Measurements from ENCODE around the gene MYO15A.

The MYO15A gene, protein sequence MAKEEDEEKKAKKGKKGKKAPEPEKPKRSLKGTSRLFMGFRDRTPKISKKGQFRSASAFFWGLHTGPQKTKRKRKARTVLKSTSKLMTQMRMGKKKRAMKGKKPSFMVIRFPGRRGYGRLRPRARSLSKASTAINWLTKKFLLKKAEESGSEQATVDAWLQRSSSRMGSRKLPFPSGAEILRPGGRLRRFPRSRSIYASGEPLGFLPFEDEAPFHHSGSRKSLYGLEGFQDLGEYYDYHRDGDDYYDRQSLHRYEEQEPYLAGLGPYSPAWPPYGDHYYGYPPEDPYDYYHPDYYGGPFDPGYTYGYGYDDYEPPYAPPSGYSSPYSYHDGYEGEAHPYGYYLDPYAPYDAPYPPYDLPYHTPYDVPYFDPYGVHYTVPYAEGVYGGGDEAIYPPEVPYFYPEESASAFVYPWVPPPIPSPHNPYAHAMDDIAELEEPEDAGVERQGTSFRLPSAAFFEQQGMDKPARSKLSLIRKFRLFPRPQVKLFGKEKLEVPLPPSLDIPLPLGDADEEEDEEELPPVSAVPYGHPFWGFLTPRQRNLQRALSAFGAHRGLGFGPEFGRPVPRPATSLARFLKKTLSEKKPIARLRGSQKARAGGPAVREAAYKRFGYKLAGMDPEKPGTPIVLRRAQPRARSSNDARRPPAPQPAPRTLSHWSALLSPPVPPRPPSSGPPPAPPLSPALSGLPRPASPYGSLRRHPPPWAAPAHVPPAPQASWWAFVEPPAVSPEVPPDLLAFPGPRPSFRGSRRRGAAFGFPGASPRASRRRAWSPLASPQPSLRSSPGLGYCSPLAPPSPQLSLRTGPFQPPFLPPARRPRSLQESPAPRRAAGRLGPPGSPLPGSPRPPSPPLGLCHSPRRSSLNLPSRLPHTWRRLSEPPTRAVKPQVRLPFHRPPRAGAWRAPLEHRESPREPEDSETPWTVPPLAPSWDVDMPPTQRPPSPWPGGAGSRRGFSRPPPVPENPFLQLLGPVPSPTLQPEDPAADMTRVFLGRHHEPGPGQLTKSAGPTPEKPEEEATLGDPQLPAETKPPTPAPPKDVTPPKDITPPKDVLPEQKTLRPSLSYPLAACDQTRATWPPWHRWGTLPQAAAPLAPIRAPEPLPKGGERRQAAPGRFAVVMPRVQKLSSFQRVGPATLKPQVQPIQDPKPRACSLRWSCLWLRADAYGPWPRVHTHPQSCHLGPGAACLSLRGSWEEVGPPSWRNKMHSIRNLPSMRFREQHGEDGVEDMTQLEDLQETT (N-terminal part only)

DNA sequence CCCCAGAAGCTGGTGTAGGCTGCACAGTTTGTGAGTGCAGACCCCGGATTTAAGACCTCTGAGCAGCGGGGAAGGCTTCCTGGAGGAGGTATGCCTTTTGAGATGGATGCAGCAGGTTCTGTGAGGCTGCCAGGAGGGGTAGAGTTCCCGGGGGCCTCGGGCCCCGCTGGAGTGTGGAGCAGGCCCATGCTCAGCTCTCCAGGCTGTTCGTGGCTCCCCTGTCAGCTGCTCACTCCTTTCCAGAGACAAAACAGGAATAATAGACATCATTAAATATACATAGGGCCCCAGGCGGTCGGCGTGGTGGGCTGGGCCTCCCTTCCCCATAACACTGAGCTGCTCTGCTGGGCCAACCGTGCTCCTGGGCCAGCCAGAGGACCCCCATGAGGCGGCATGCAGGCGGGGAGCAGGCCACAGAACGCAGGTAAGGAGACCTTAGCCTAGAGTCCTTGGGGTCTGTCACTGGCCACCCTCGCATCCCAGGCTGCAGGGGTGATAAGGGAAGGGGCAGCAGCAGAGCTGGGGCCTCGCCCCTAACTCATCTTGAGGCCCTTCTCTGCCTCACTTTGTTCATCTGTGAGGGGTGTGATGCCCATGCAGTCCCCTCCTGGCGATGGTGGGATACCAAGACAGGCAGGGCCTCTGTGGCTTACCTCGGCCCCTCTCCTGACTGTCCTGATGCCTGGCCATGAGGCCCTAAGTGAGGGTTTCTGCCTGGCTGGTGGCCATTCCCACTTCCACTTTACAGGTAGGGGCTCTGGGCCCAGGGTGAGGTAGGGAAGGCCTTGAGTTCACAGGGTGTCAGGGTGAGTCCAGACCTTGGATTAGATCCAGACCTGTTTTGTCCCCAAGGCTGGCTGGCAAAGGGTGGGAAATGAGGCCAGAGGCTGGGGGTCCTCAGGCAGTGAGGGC is at the start of gene MYO15A:
MYO15A (plus strand) TSS at position 356 of the 912 bp plus-strand sequence. CDS start 10,045 bp downstream, outside the sequence.
- DNase-seq (ENCODE audit: low read depth, low spot score), result no peak

DNA sequence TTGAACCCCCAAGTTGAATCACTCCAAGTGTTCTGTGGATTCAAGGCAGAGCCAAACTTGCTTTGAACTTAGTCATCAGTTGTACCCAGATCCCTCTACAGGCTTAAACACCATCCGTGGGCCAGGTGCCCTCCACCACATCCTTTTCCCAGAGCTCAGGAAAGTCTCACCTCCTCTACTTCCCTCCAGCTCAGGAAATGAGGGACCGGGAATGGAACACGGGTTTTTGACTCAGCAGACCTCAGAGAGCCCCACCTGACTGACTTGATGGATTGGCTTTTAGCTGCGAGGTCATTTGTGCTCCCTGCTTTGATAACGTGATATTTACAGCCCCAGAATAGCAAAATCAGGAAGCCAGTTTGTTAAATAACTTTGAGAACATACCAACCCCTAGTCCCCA is 49.3 kb upstream of the MYO15A start:
- no peak for DNase-seq (ENCODE audit: low read depth, low spot score)

- no peak for DNase-seq (ENCODE audit: low read depth, low spot score)
These were observed 44.5 kb upstream of the MYO15A start for GRCh38 chr17:18064053-18064452.

DNA sequence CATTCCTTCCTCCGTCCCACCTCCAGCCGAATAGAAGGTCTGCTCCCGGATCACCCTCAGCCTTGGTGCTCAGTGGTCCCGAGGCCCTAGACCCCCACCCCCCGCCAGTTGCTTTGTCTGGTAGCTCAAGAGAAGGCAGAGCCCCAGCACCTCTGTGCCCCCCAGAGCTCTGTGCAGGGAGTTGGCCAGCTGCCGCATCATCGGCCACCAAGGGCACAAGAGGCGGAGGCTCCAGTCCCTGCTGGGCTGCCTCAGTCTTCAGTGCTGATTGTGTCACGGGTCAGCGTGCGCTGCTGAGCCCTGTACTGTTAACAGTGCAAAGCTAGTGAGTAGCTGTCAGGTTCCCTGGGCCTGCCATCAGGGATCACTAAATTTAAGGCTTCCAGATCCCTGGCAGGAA is 43.0 kb upstream of the MYO15A start:
- no peak for DNase-seq (ENCODE audit: low read depth, low spot score)

GRCh38 chr17:18066866-18067265 is 41.7 kb upstream of the MYO15A start:
- DNase-seq (ENCODE audit: low read depth, low spot score), result no peak

DNA sequence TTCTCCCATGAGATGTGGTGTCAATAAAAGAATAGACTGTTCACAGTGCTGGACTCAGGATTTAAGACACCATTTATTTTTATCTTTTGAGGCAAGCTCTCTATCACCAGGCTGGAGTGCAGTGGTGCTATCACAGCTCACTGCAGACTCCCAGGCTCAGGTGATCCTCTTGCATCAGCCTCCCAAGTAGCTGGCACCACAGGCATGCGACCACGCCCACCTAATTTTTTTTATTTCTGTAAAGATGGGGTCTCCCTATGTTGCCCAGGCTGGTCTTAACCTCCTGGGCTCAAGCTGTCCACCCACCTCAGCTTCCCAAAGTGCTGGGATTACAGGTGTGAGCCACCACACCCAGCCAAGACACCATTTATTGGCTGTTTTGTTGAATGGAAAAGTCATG is 39.5 kb upstream of the MYO15A start:
- no peak for DNase-seq (ENCODE audit: low read depth, low spot score)

DNA sequence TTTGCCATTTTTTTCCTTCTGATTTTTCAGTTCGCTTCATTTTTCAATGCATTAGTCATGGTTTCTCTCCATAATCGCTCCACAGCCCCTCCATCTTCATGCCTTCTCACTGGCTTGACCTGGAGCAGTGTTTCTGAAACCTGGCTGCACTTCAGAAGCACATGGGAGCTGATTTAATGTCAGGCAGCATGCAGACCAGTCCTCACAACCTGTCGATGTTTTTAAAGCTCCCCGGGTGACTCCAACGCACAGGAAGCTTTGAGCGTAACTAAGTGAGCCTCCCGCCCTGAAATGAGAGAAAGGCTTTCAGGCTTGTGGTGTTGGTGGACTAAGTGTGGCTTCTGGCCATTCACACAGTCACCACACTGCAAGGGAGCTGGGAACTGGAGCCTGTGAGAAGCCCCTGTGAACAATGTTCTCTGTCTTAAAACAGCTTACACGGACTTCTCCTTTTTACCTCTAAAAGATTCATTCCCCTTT is 37.7 kb upstream of the MYO15A start:
- peak; percentile 50 for DNase-seq (ENCODE audit: low read depth, low spot score)

DNA sequence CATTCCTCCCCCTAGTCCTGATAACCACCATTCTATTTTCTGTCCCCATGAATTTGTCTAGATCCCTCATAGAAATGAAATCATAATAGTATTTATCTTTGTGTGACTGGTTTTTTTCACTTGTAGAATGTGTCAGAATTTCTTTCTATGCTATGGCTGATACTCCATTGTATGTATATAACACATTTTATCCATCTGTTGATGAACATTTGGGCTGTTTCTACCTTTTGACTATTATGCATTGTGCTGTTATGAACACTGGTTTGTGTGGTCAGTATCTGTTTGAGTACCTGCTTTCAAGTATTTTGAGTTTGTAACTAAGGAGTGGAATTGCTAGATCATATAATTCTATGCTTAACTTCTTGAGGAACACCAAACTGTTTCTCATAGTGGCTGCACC is 36.8 kb upstream of the MYO15A start:
- DNase-seq (ENCODE audit: low read depth, low spot score), result no peak

DNA sequence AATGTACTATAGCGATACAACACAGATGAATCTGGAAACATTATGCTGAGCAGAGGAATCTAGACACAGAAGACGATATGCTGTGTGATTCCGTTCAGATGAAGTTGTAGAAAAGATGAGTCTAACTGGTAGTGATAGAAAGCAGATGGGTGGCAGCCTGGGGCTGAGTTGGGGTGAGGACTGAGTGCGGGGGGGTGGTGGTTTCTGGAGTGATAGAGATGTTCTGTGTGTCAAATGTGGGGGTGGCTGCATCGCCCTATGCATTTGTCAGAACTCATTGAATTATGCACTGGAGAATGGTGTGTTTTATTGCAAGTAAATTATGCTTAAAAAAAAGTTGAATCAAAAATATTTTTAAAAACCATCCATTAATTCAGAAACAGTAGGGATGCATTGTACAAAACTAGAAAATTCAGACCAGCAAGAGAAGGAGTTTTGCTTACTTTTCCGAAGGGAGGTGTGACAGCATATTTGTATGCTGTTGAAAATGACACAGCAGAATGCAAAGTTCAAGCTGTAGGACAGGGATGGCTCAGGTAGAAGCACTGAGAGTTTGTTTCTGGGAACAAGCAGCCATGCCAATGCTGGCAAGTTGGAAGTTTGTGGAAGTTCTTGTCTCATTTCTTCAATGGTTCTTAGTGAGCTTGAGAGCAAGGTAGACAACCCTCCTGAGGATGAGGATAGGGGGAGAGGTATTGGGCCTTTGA is 33.8 kb upstream of the MYO15A start:
- DNase-seq (ENCODE audit: low read depth, low spot score), result no peak

- DNase-seq (ENCODE audit: low read depth, low spot score), result no peak
These were observed 31.6 kb upstream of the MYO15A start for GRCh38 chr17:18076936-18077335.

DNA sequence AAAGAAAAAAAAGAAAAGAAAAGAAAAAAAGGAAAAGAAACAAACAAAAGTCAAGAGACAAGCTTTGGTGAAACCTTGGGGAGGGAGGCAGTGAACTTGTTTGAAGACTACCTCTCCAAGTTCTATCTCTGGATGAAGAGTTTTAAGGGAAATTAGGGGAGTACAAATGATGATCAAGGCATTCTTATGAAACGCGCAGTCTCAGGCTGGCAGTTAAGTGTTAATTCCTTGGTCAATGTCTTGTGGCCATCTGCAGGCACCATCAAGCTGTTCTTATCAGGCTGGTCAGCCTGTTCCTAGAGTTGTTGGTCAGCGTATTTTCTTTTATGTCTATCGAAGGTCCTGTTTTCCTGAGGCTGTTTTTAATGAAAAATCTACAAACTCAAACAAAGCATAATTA is 29.0 kb upstream of the MYO15A start:
- DNase-seq (ENCODE audit: low read depth, low spot score), result no peak

DNA sequence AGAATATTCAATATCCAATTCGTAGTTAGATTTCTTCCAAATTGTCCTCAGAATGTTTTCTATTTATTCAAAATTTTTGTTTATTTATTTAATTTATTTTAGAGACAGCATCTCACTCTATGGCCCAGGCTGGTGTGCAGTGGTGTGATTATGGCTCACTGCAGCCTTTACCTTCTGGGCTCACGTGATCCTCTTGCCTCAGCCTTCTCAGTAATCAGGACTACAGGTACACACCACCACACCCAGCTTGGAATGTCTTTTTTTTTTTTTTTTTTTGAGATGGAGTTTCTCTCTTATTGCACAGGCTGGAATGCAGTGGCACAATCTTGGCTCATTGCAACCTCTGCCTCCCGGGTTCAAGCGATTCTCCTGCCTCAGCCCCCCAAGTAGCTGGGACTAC is 24.3 kb upstream of the MYO15A start:
- no peak for DNase-seq (ENCODE audit: low read depth, low spot score)

GRCh38 chr17:18087610-18088491 is 20.7 kb upstream of the MYO15A start, which contains the start of gene DRG2:
DRG2 (plus strand) TSS chr17:18087948; CDS start chr17:18088024, 76 bp downstream.
- DNase-seq (ENCODE audit: low read depth, low spot score), result peak; percentile 97

- no peak for DNase-seq (ENCODE audit: low read depth, low spot score)
These were observed 18.9 kb upstream of the MYO15A start for GRCh38 chr17:18089613-18090012.

GRCh38 chr17:18093616-18094408 is 14.7 kb upstream of the MYO15A start:
- peak; percentile 34 for DNase-seq (ENCODE audit: low read depth, low spot score)

DNA sequence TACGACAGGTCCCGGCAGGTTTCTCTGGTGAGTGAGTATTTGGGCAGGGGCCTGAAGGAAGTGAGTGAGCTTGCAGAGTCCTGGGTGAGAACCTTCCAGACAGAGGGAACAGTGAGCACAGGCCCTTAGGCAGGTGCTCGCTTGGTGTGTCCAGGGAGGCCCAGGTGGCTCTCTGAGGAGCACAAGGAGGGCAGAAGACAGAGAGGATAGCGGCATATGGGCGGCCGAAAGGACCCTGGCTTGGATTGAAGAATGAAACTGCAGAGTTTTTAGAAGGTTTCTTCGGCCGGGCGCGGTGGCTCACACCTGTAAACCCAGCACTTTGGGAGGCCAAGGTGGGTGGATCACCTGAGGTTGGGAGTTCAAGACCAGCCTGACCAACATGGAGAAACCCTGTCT is 14.1 kb upstream of the MYO15A start:
- DNase-seq (ENCODE audit: low read depth, low spot score), result no peak

DNA sequence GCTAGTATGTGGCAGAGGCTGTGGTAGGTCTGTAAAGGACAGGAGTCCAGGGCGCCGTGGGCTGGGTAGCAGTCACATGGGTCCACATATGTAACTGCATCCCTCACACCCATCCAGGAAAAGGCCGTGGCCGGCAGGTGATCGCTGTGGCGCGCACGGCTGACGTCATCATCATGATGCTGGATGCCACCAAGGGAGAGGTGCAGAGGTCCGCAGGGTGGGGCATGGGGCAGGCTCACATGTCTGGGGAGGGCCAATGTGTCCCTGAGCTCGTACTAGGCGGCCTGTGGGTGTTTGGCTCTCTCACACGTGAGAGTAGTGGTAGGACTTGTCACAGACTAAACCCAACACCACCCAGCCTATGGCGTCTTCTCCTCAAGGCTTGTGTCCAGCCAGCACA is 9.0 kb upstream of the MYO15A start:
- DNase-seq (ENCODE audit: low read depth, low spot score), result no peak

DNA sequence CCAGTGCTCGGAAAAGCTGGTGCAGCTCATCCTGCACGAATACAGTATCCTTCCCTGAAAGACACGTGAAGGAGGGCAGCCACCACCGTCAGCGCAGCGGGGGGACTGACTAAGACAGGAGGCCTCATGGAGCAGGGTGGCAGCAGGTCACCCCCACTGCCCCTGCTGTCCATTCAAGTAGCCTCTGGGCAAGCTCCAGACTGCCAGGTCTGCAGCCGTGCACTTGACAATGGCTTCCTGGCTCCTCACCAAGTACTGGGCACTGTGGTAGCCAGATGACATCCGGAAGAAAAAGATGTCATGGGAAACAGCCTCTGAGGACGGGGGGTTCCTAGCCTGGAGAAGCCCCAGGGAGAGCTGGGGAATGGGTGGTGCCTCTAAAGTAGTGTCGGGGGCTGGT is 7.9 kb upstream of the MYO15A start:
- DNase-seq (ENCODE audit: low read depth, low spot score), result no peak
